Measurements from ENCODE around the gene FBXL16.

- TF ChIP-seq, protein P1, sequence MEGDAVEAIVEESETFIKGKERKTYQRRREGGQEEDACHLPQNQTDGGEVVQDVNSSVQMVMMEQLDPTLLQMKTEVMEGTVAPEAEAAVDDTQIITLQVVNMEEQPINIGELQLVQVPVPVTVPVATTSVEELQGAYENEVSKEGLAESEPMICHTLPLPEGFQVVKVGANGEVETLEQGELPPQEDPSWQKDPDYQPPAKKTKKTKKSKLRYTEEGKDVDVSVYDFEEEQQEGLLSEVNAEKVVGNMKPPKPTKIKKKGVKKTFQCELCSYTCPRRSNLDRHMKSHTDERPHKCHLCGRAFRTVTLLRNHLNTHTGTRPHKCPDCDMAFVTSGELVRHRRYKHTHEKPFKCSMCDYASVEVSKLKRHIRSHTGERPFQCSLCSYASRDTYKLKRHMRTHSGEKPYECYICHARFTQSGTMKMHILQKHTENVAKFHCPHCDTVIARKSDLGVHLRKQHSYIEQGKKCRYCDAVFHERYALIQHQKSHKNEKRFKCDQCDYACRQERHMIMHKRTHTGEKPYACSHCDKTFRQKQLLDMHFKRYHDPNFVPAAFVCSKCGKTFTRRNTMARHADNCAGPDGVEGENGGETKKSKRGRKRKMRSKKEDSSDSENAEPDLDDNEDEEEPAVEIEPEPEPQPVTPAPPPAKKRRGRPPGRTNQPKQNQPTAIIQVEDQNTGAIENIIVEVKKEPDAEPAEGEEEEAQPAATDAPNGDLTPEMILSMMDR (IDR thresholded peaks at IDR 0.05; ENCODE audit: low read depth, low read length, missing input control), result no peak
- TF ChIP-seq, protein P2, sequence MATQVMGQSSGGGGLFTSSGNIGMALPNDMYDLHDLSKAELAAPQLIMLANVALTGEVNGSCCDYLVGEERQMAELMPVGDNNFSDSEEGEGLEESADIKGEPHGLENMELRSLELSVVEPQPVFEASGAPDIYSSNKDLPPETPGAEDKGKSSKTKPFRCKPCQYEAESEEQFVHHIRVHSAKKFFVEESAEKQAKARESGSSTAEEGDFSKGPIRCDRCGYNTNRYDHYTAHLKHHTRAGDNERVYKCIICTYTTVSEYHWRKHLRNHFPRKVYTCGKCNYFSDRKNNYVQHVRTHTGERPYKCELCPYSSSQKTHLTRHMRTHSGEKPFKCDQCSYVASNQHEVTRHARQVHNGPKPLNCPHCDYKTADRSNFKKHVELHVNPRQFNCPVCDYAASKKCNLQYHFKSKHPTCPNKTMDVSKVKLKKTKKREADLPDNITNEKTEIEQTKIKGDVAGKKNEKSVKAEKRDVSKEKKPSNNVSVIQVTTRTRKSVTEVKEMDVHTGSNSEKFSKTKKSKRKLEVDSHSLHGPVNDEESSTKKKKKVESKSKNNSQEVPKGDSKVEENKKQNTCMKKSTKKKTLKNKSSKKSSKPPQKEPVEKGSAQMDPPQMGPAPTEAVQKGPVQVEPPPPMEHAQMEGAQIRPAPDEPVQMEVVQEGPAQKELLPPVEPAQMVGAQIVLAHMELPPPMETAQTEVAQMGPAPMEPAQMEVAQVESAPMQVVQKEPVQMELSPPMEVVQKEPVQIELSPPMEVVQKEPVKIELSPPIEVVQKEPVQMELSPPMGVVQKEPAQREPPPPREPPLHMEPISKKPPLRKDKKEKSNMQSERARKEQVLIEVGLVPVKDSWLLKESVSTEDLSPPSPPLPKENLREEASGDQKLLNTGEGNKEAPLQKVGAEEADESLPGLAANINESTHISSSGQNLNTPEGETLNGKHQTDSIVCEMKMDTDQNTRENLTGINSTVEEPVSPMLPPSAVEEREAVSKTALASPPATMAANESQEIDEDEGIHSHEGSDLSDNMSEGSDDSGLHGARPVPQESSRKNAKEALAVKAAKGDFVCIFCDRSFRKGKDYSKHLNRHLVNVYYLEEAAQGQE (IDR thresholded peaks at IDR 0.05), result no peak
- no peak for TF ChIP-seq SP1 (IDR thresholded peaks at IDR 0.05)
- no peak for TF ChIP-seq YY1 (IDR thresholded peaks at IDR 0.05)
- TF ChIP-seq EGR1 (IDR thresholded peaks at IDR 0.05; ENCODE audit: low read depth in 2 of 2), result no peak
- TF ChIP-seq RAD21 (IDR thresholded peaks at IDR 0.05), result no peak
- no peak for TF ChIP-seq ATF3 (IDR thresholded peaks at IDR 0.05)
- TF ChIP-seq HNF4A (conservative IDR thresholded peaks at IDR 0.05), result no peak
- no peak for TF ChIP-seq TAF1 (conservative IDR thresholded peaks at IDR 0.05)
- TF ChIP-seq FOXA1 (IDR thresholded peaks at IDR 0.05), result no peak
Observed at GRCh38 chr16:695355-696089, 10.1 kb downstream of the FBXL16 start.

Data from liver (tissue), 3 donors.